NCI-H2029 (cell line): ENCODE measurements around the gene ANKS1B.
A peak's percentile ranks its signal among the peaks of the same experiment; 100 is the strongest.
"Not testable (repeated sequence)": the region's sequence is repeated elsewhere in the genome, so short reads cannot be mapped to it uniquely, and the experiment has no call there.

Source experiments
- DNase-seq: peaks from one replicate; lab custom pipeline; 2025; lab: John Stamatoyannopoulos, UW

ANKS1B gene

GRCh38 chr12:99009654-99010296 is 975.0 kb downstream of the ANKS1B start:
- no peak for DNase-seq

GRCh38 chr12:99005601-99006000 is 979.1 kb downstream of the ANKS1B start:
- no peak for DNase-seq

- DNase-seq: no peak
Observed at GRCh38 chr12:99004799-99005466, 979.8 kb downstream of the ANKS1B start.

GRCh38 chr12:99002731-99003130 is 982.0 kb downstream of the ANKS1B start:
- no peak for DNase-seq

- no peak for DNase-seq
Observed at GRCh38 chr12:99002156-99002555, 982.6 kb downstream of the ANKS1B start.

- no peak for DNase-seq
Observed at GRCh38 chr12:98999559-98999958, 985.2 kb downstream of the ANKS1B start.

GRCh38 chr12:98998697-98999299 is 985.9 kb downstream of the ANKS1B start:
- peak; percentile 38 for DNase-seq

GRCh38 chr12:98997899-98998298 is 986.8 kb downstream of the ANKS1B start:
- DNase-seq: no peak

GRCh38 chr12:98990648-98991047 is 994.1 kb downstream of the ANKS1B start:
- DNase-seq: no peak

GRCh38 chr12:98985156-98985555 is 999.6 kb downstream of the ANKS1B start:
- no peak for DNase-seq

- no peak for DNase-seq
Observed at GRCh38 chr12:98983647-98984046, 1001.1 kb downstream of the ANKS1B start.

- DNase-seq: no peak
Observed at GRCh38 chr12:98980508-98980907, 1004.2 kb downstream of the ANKS1B start.

- DNase-seq: no peak
Observed at GRCh38 chr12:98977186-98977585, 1007.5 kb downstream of the ANKS1B start.

GRCh38 chr12:98974767-98975381 is 1009.9 kb downstream of the ANKS1B start:
- no peak for DNase-seq

- DNase-seq: no peak
Observed at GRCh38 chr12:98973395-98973794, 1011.3 kb downstream of the ANKS1B start.

- DNase-seq: no peak
Observed at GRCh38 chr12:98970950-98971349, 1013.8 kb downstream of the ANKS1B start.

GRCh38 chr12:98970210-98970609 is 1014.5 kb downstream of the ANKS1B start:
- no peak for DNase-seq

- DNase-seq: no peak
Observed at GRCh38 chr12:98968896-98969295, 1015.8 kb downstream of the ANKS1B start.

GRCh38 chr12:98957135-98957534 is 1027.6 kb downstream of the ANKS1B start:
- not testable (repeated sequence) for DNase-seq

- DNase-seq: no peak
Observed at GRCh38 chr12:98955284-98955683, 1029.5 kb downstream of the ANKS1B start.

- no peak for DNase-seq
Observed at GRCh38 chr12:98954506-98954905, 1030.2 kb downstream of the ANKS1B start.

- DNase-seq: no peak
Observed at GRCh38 chr12:98951406-98951805, 1033.3 kb downstream of the ANKS1B start.

GRCh38 chr12:98948343-98948949 is 1036.3 kb downstream of the ANKS1B start:
- no peak for DNase-seq
